ENCODE results near the gene ELL2.
A peak's percentile ranks its signal among the peaks of the same experiment; 100 is the strongest.

GRCh38 chr5:95843733-95844223, 117.9 kb downstream of the ELL2 start:
- no peak for TF ChIP-seq EZH2 (IDR thresholded peaks at IDR 0.05)
- TF ChIP-seq POLR2AphosphoS5 (IDR thresholded peaks at IDR 0.05; ENCODE audit: borderline replicate concordance, low read depth, low read length) = no peak
- TF ChIP-seq FOXP2 (optimal IDR thresholded peaks at IDR 0.05; ENCODE audit: control extremely low read depth, extremely low read length, insufficient read depth) = peak; percentile 12
